Mucosa of descending colon (tissue), 3 donors: ENCODE results near the gene PDE8A. TPM values are rescaled to one million over a fixed set of nuclear protein-coding genes. Genes with fewer than 3 reads are reported as not detected.
"Not testable (repeated sequence)": the region's sequence is repeated elsewhere in the genome, so short reads cannot be mapped to it uniquely, and the experiment has no call there.

Experiments used
- ATAC-seq: fragments of 200-7000 bp; cut with Tn5 transposase; one replicate; pipeline ENCODE4 v1.9.1; 2020; ENCODE audit warnings: mild to moderate bottlenecking, moderate library complexity
- DNase-seq, 3 donors: peaks; one replicate each; pipeline ENCODE4 v3.0.0-alpha.2; 2020
- H3K36me3 ChIP-seq: fragments of 200-600 bp; one replicate; pipeline ENCODE4 v1.8.0; 2021; ENCODE audit warnings: low read depth, mild to moderate bottlenecking
- H3K4me1 ChIP-seq: fragments of 200-600 bp; one replicate; pipeline ENCODE4 v1.8.0; 2021; ENCODE audit warnings: low read depth, mild to moderate bottlenecking
- H3K4me3 ChIP-seq: fragments of 200-600 bp; one replicate; pipeline ENCODE4 v1.8.0; 2021; ENCODE audit warnings: mild to moderate bottlenecking
- H3K9me3 ChIP-seq: fragments of 200-600 bp; one replicate; pipeline ENCODE4 v1.8.0; 2021; ENCODE audit warnings: mild to moderate bottlenecking
- CTCF ChIP-seq: fragments of 200-600 bp; IDR thresholded peaks from one replicate; pipeline ENCODE4 v1.8.0; 2022; ENCODE audit warnings: antibody characterized with exemption, mild to moderate bottlenecking
- intact Hi-C, 2 donors: fragments of 100-400 bp; cut with DNase I in 1 of 2; cut with micrococcal nuclease in 1 of 2; formaldehyde crosslinking; loops; one replicate each; pipeline versions ENCODE4 v1.11.0 to v1.11.1; 2022; cut with DNase I, micrococcal nuclease
- total RNA-seq, 3 donors: library from RNA; stranded (reverse); fragmentation: NEBNext Ultra II Directional in 2 of 3; extraction: Animal tissue kit (Norgen Biotek cat#: 25700) in 2 of 3; gene quantifications; one replicate each; pipeline versions ENCODE4 v1.2.1 to v1.2.4, GENCODE V29; 2021 to 2023
- donor health status: DM: no; HTN: no; CAD: no; lungs with moderate emphysema.
- donor health status: DM: no; HTN: no; CAD: no.
- donor health status: DM: no; HTN: yes; CAD: no.

Gene PDE8A
- total RNA-seq, 3 donors from 2014 or later = 79.7 to 117 (median 98.3) TPM

GRCh38 chr15:85167568-85167967, 185.9 kb downstream of the PDE8A start:
- Histone ChIP-seq H3K4me1 (peaks cover 3% of the 10 kb centered on the region), H3K4me3 (no peak overlapping the region), H3K9me3 (peaks cover 12% of the 10 kb centered on the region), H3K36me3 (no peaks in the 10 kb centered on the region)
- intact Hi-C loops = no loop called here
- DNase-seq (no peak), ATAC-seq (no peak)
- no peak for TF ChIP-seq CTCF

- TF ChIP-seq CTCF = no peak
- Histone ChIP-seq H3K9me3 (peaks cover 14% of the 10 kb centered on the region), H3K4me3 (no peak overlapping the region), H3K36me3 (no peaks in the 10 kb centered on the region), H3K4me1 (peaks cover 3% of the 10 kb centered on the region)
- peak; percentile 36 to 71 (median 51) for DNase-seq
- peak; percentile 80 for ATAC-seq
- intact Hi-C loops = no loop called here
Observed at GRCh38 chr15:85168642-85169173, 187.1 kb downstream of the PDE8A start.

- intact Hi-C loops = no loop called here
- ATAC-seq = no peak
- H3K36me3 ChIP-seq = no peaks in the 10 kb centered on the region
- peaks cover 14% of the 10 kb centered on the region for H3K9me3 ChIP-seq
- DNase-seq = no peak
- no peak for TF ChIP-seq CTCF
- H3K4me1 ChIP-seq = peaks cover 3% of the 10 kb centered on the region
- H3K4me3 ChIP-seq = no peak overlapping the region
Observed at GRCh38 chr15:85171736-85172135, 190.1 kb downstream of the PDE8A start.

GRCh38 chr15:85172846-85173490, 191.3 kb downstream of the PDE8A start:
- H3K9me3 ChIP-seq = peaks cover 14% of the 10 kb centered on the region
- no peak overlapping the region for H3K4me3 ChIP-seq
- DNase-seq (no peak), ATAC-seq (no peak)
- H3K36me3 ChIP-seq = no peaks in the 10 kb centered on the region
- peaks cover 3% of the 10 kb centered on the region for H3K4me1 ChIP-seq
- intact Hi-C loops = no loop called here
- no peak for TF ChIP-seq CTCF

- intact Hi-C loops = not testable (repeated sequence)
- peak; percentile 55 for ATAC-seq
Observed at GRCh38 chr15:85173630-85174029, 192.0 kb downstream of the PDE8A start.

GRCh38 chr15:85174521-85174920, 192.9 kb downstream of the PDE8A start:
- no peak for TF ChIP-seq CTCF
- H3K9me3 ChIP-seq = peaks cover 14% of the 10 kb centered on the region
- ATAC-seq (no peak), DNase-seq (no peak)
- H3K4me1 ChIP-seq = no peaks in the 10 kb centered on the region
- no peak overlapping the region for H3K4me3 ChIP-seq
- intact Hi-C loops = no loop called here
- H3K36me3 ChIP-seq = no peaks in the 10 kb centered on the region

More at GRCh38 chr15:85173630-85174029, 192.0 kb downstream of the PDE8A start:
- H3K36me3 ChIP-seq, H3K4me3 ChIP-seq, DNase-seq, H3K4me1 ChIP-seq: not testable (repeated sequence)
- H3K9me3 ChIP-seq = peaks cover 14% of the 10 kb centered on the region

GRCh38 chr15:85177042-85177515, 195.4 kb downstream of the PDE8A start:
- H3K4me1 ChIP-seq, H3K36me3 ChIP-seq, H3K9me3 ChIP-seq, H3K4me3 ChIP-seq, intact Hi-C loops: not testable (repeated sequence)
- ATAC-seq (peak; percentile 80), DNase-seq (peak in 2 of 3 donors; percentile 12 to 37)
